HG02852 (cell line): ENCODE results near the gene ATG9B.

Experiments
- ATAC-seq: cut with Tn5 transposase; IDR thresholded peaks from one replicate; pipeline ENCODE4 v1.9.1; 2021; ENCODE audit warnings: mild to moderate bottlenecking, moderate library complexity; ENCODE audit not compliant: unreplicated experiment

ATG9B gene

DNA sequence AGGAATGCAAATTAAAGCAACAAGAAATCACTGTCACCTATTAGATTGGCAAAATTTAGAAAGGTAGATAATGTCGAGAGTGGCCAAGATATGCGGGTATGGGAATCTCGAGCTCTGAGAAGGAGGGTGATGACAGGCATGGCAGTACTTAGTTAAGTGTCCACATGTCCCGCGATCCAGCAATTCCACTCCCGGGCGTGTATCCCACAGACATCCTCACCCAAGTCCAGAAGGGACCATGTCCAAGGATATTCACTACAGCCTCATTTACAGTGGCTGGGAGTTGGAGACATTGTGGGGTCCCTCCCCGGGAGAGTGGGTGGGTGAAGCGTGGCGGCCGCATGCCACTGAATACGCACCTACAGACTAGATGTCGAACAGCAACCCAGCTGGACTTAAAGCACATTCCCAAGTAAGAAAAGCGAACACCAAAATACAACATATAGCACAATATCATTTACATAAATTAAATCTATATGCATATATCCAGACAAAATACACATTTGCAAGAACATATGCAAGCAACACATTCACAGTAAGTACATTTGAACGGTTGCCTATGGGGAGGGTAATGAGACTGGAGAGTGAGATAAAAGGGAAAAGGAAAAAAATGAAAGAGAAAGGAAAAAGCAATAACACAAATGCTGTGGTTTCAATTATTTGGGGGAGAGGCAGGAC, 56.1 kb downstream of the ATG9B start:
- no peak for ATAC-seq

DNA sequence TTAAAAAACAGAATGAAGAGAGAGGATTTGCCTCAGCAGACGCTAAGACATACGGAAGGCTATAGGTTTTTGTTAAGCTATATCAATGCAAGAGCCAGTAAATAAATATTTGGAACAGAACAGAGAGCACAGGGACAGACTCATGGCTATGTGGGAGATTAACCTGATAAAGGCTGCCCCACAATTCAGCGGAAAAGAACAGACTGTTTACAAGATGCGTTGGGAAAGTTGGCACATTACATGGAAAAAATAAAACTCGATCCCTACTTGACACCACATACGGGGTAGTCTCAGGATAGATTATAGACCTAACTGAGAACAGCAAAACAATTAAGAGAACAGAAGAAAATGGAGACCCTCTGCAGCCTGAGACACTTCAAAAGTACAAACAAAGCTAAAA, 56.9 kb downstream of the ATG9B start:
- ATAC-seq: no peak

DNA sequence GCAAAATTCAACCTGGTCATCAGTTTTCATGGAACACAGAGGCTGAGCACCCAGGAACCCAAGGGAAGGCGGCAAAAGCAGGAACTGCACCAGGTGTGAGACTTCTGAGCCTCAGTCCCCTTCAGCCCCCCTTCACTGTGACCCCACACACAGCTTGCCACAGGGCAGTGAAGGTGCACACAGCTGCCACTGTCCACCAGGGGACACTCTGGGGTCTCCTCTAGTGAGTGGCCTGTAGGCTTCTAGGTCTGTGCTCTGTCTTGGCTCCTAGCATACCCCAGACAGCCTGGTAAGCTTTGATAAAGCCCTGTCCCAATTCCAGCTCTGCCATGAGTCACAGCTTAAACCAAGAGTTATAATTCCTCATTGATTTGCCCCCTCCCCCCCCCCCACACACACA, 58.3 kb downstream of the ATG9B start:
- no peak for ATAC-seq

DNA sequence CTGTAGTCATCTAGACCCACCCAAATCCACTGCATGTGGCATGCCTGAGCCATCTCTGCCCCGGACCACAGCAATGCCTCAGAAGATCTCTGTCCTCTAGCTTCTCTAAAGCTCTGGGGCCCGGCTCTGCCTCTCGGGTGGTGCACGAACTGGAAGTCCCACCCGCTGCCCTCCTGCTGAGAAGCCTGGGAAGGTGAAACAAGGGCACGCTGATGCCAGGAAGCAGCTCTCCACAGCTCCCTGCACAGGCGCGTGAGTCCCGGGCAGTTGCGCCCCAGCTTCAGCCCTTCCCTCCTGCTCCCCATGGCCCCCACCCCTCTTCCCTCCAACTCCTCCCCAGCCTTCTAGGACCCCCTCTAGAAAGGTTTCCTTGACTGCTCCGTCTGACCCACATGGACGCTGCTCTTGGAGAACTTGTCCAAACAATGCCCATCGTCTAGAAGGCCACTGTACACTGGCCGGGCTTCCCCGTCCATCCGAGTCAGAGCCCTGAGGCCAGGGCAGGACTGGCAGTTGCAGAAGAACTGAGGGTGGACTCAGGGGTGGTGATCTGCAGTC, 58.9 kb downstream of the ATG9B start:
- no peak for ATAC-seq
